Liver (tissue), 3 donors: Measurements from ENCODE around the gene TSPAN32.

Experiments
- ATF3 ChIP-seq: IDR thresholded peaks from 2 replicates; pipeline ENCODE4 v1.6.1; 2016; ENCODE audit warnings: antibody characterized with exemption
- GABPA ChIP-seq, 2 donors: IDR thresholded peaks in 1 of 2; conservative IDR thresholded peaks in 1 of 2; 2 replicates each; pipeline ENCODE4 v1.6.1; 2016; ENCODE audit warnings: antibody characterized with exemption in 2 of 2, mild to moderate bottlenecking in 1 of 2, moderate library complexity in 1 of 2
- MAX ChIP-seq: IDR thresholded peaks from 2 replicates; pipeline ENCODE4 v1.6.1; 2016; ENCODE audit warnings: antibody characterized with exemption
- YY1 ChIP-seq: IDR thresholded peaks from 2 replicates; pipeline ENCODE4 v1.6.1; 2016; ENCODE audit warnings: antibody characterized with exemption, mild to moderate bottlenecking
- ZBTB33 ChIP-seq: IDR thresholded peaks from 2 replicates; pipeline ENCODE4 v1.6.1; 2016; ENCODE audit warnings: antibody characterized with exemption
- TF ChIP-seq, protein P1 (sequence below): fragments of 150-350 bp; IDR thresholded peaks from 2 replicates; pipeline ENCODE4 v1.5.1; 2017; ENCODE audit warnings: improper control_type of control experiment, low read depth, low read length; ENCODE audit not compliant: missing input control
- donor health status: healthy.
- donor health status: healthy.

DNA sequence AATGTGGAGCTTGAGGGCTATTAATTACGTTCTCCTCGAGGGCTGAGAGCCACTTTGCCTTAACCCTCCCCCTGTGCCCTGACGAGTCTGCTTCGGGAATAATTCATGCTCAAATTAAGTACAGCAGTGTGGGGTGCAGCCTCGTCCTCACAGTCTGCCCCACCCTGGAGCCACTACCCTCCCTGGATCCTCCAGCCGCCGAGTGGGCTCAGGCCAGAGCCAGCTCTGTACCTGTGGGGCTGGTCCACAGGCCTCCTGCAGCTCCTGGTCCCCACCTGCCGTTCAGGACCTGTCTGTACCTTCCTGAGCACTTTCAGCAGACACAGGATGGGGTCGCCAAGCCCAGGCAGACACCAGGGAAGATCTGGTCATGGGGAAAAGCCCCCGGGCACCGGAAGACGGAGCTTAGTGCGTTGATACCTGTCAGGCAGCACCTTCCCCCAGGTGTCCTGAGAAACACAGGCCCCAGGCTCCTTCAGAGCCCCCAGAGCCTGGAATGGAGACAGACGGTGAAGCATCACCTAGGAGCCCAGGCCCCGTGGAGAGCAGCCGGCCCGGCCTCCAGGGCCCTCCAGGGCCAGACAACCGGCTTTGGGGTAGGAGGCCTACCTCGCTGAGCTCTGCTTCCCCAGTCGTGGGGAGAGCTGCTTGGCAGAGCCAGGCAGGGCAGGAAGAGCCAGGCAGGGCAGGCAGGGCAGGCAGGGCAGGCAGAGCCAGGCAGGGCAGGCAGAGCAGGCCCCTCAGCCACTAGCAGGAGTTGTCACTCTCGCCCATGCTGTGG is 9.7 kb downstream of the TSPAN32 start:
- TF ChIP-seq, protein P1, sequence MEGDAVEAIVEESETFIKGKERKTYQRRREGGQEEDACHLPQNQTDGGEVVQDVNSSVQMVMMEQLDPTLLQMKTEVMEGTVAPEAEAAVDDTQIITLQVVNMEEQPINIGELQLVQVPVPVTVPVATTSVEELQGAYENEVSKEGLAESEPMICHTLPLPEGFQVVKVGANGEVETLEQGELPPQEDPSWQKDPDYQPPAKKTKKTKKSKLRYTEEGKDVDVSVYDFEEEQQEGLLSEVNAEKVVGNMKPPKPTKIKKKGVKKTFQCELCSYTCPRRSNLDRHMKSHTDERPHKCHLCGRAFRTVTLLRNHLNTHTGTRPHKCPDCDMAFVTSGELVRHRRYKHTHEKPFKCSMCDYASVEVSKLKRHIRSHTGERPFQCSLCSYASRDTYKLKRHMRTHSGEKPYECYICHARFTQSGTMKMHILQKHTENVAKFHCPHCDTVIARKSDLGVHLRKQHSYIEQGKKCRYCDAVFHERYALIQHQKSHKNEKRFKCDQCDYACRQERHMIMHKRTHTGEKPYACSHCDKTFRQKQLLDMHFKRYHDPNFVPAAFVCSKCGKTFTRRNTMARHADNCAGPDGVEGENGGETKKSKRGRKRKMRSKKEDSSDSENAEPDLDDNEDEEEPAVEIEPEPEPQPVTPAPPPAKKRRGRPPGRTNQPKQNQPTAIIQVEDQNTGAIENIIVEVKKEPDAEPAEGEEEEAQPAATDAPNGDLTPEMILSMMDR: no peak
- no peak for TF ChIP-seq ATF3
- no peak for TF ChIP-seq GABPA (IDR thresholded peaks at IDR 0.05 in 1 of 2, conservative IDR thresholded peaks at IDR 0.05 in 1 of 2)
- no peak for TF ChIP-seq ZBTB33
- TF ChIP-seq YY1: no peak
- no peak for TF ChIP-seq MAX
